NT2/D1 (cell line): ENCODE measurements around the gene PHETA1.

ENCODE experiments used
- SUZ12 ChIP-seq: IDR thresholded peaks from 2 replicates; pipeline ENCODE4 v1.6.1; 2011; ENCODE audit not compliant: insufficient read length, insufficient read depth; ENCODE audit errors: extremely low read depth
- YY1 ChIP-seq: IDR thresholded peaks from 2 replicates; pipeline ENCODE4 v1.6.1; 2011; ENCODE audit not compliant: insufficient read length, insufficient read depth
- ZNF274 ChIP-seq: IDR thresholded peaks from 2 replicates; pipeline ENCODE4 v1.6.1; 2011; ENCODE audit warnings: mild to moderate bottlenecking, low read depth, low read length

GRCh38 chr12:111343181-111343580 lies 25.7 kb downstream of the PHETA1 start:
- TF ChIP-seq ZNF274 (no peak), SUZ12 (no peak), YY1 (no peak)
